GM19324 (cell line): ENCODE measurements around the gene CFAP74.
"Not testable (repeated sequence)": the region's sequence is repeated elsewhere in the genome, so short reads cannot be mapped to it uniquely, and the experiment has no call there.

Experiments used
- ATAC-seq: cut with Tn5 transposase; IDR thresholded peaks from one replicate; pipeline ENCODE4 v1.9.1; 2021; ENCODE audit warnings: mild to moderate bottlenecking, moderate library complexity; ENCODE audit not compliant: unreplicated experiment, low FRiP score

The CFAP74 gene

GRCh38 chr1:1938613-1939295, 64.8 kb downstream of the CFAP74 start:
- ATAC-seq = no peak

- no peak for ATAC-seq
Observed at GRCh38 chr1:1938276-1938573, 65.4 kb downstream of the CFAP74 start.

- ATAC-seq = no peak
Observed at GRCh38 chr1:1937549-1938275, 65.9 kb downstream of the CFAP74 start.

GRCh38 chr1:1937061-1937460, 66.5 kb downstream of the CFAP74 start:
- ATAC-seq = no peak

GRCh38 chr1:1934848-1935247, 68.7 kb downstream of the CFAP74 start:
- not testable (repeated sequence) for ATAC-seq

- ATAC-seq = no peak
Observed at GRCh38 chr1:1929639-1930545, 73.7 kb downstream of the CFAP74 start.

- no peak for ATAC-seq
Observed at GRCh38 chr1:1929102-1929638, 74.4 kb downstream of the CFAP74 start.

- ATAC-seq = no peak
Observed at GRCh38 chr1:1928231-1929101, 75.1 kb downstream of the CFAP74 start.

GRCh38 chr1:1927751-1928150, 75.8 kb downstream of the CFAP74 start:
- no peak for ATAC-seq

GRCh38 chr1:1926886-1927660, 76.5 kb downstream of the CFAP74 start:
- no peak for ATAC-seq

GRCh38 chr1:1926346-1926811, 77.2 kb downstream of the CFAP74 start:
- ATAC-seq = no peak

GRCh38 chr1:1925437-1926345, 77.9 kb downstream of the CFAP74 start:
- no peak for ATAC-seq

- ATAC-seq = no peak
Observed at GRCh38 chr1:1924849-1925248, 78.7 kb downstream of the CFAP74 start.

GRCh38 chr1:1924386-1924785, 79.2 kb downstream of the CFAP74 start:
- ATAC-seq = no peak

- no peak for ATAC-seq
Observed at GRCh38 chr1:1922956-1923833, 80.4 kb downstream of the CFAP74 start.

- ATAC-seq = no peak
Observed at GRCh38 chr1:1922702-1922955, 81.0 kb downstream of the CFAP74 start.

- ATAC-seq = no peak
Observed at GRCh38 chr1:1921901-1922701, 81.5 kb downstream of the CFAP74 start.
